Uterus (tissue), 4 donors: ENCODE data around the gene GTF2A2. TPM values are rescaled to one million over a fixed set of nuclear protein-coding genes. Genes with fewer than 3 reads are reported as not detected.
A peak's percentile ranks its signal among the peaks of the same experiment; 100 is the strongest.

Experiments used
- DNase-seq, 2 donors: peaks; one replicate each; pipeline ENCODE4 v3.0.0-alpha.2; 2019 to 2020
- H3K27ac ChIP-seq, 2 donors: fragments of 200-600 bp; sonication (generic); 1 replicate in 1 of 2; 2 replicates in 1 of 2; pipeline ENCODE4 v1.5.1; 2016 to 2018
- H3K27me3 ChIP-seq, 2 donors: fragments of 200-600 bp; sonication (generic); one replicate each; pipeline ENCODE4 v1.5.1; 2018 to 2019; ENCODE audit warnings: control low read depth in 1 of 2
- H3K36me3 ChIP-seq, 2 donors: fragments of 200-600 bp; sonication (generic); one replicate each; pipeline ENCODE4 v1.5.1; 2019; ENCODE audit warnings: control low read depth in 1 of 2
- H3K4me1 ChIP-seq, 2 donors: fragments of 200-600 bp; sonication (generic); one replicate each; pipeline ENCODE4 v1.5.1; 2018 to 2019; ENCODE audit warnings: control low read depth in 1 of 2
- H3K4me3 ChIP-seq, 2 donors: fragments of 200-600 bp; sonication (generic); 1 replicate in 1 of 2; 2 replicates in 1 of 2; pipeline ENCODE4 v1.5.1; 2018 to 2019; ENCODE audit warnings: mild to moderate bottlenecking in 1 of 2
- H3K9me3 ChIP-seq, 2 donors: fragments of 200-600 bp; sonication (generic); one replicate each; pipeline ENCODE4 v1.5.1; 2019; ENCODE audit warnings: control low read depth in 1 of 2
- CTCF ChIP-seq, 4 experiments: fragments of 200-600 bp in 2 of 4; fragments of 450-650 bp in 2 of 4; sonication (generic) in 2 of 4; IDR thresholded peaks; one replicate each; pipeline ENCODE4 v1.5.1; 2016 to 2019; ENCODE audit warnings: antibody characterized with exemption in 4 of 4, mild to moderate bottlenecking in 2 of 4, moderate library complexity in 1 of 4
- POLR2A ChIP-seq, 2 donors: fragments of 450-650 bp; IDR thresholded peaks; one replicate each; pipeline ENCODE4 v1.6.1; 2016; ENCODE audit warnings: antibody characterized with exemption in 2 of 2, mild to moderate bottlenecking in 1 of 2, moderate library complexity in 1 of 2
- intact Hi-C: fragments of 100-400 bp; cut with DNase I; formaldehyde crosslinking; loops from one replicate; pipeline ENCODE4 v1.15.1; 2023; ENCODE audit warnings: low total_unique reads
- total RNA-seq, 4 donors: library from RNA; depleted of rRNA in 3 of 4; stranded (reverse); fragments of >200 nt in 3 of 4; gene quantifications; one replicate each; pipeline versions ENCODE4 v1.1.0 to v1.2.4, GENCODE V29; 2014 to 2023
- donor health status: DM: yes; HTN: yes; CAD: no.

GTF2A2 gene
- total RNA-seq, 4 donors from 2014 or later: 15.9 to 78.9 (median 49.5) TPM

GRCh38 chr15:59696332-59696731, 39.0 kb upstream of the GTF2A2 start:
- H3K36me3 ChIP-seq: no peaks in the 10 kb centered on the region
- H3K9me3 ChIP-seq: no peaks in the 10 kb centered on the region
- no peak for TF ChIP-seq POLR2A (IDR thresholded peaks at IDR 0.05)
- no peak for TF ChIP-seq CTCF (IDR thresholded peaks at IDR 0.05)
- no peak for DNase-seq
- intact Hi-C loops: no loop called here
- no peaks in the 10 kb centered on the region for H3K27me3 ChIP-seq
- H3K4me3 ChIP-seq: no peak overlapping the region
- no peak overlapping the region for H3K27ac ChIP-seq
- H3K4me1 ChIP-seq: no peaks in the 10 kb centered on the region

GRCh38 chr15:59694779-59695178, 37.5 kb upstream of the GTF2A2 start:
- H3K27ac ChIP-seq: no peak overlapping the region
- no peaks in the 10 kb centered on the region for H3K4me1 ChIP-seq
- no peaks in the 10 kb centered on the region for H3K27me3 ChIP-seq
- no peaks in the 10 kb centered on the region for H3K36me3 ChIP-seq
- intact Hi-C loops: no loop called here
- H3K4me3 ChIP-seq: no peak overlapping the region
- TF ChIP-seq CTCF (IDR thresholded peaks at IDR 0.05) (no peak), POLR2A (IDR thresholded peaks at IDR 0.05) (no peak)
- H3K9me3 ChIP-seq: no peaks in the 10 kb centered on the region
- no peak for DNase-seq

GRCh38 chr15:59691194-59691805, 34.0 kb upstream of the GTF2A2 start:
- Histone ChIP-seq H3K36me3 (no peaks in the 10 kb centered on the region), H3K4me1 (peaks cover 0 to 8% of the 10 kb centered on the region in 2 donors), H3K27me3 (no peaks in the 10 kb centered on the region), H3K4me3 (no peak overlapping the region), H3K9me3 (no peaks in the 10 kb centered on the region), H3K27ac (peak overlapping the region in 1 of 2 donors; percentile 97)
- TF ChIP-seq POLR2A (IDR thresholded peaks at IDR 0.05): no peak
- TF ChIP-seq CTCF (IDR thresholded peaks at IDR 0.05): peak; percentile 50 to 63 (median 55)
- peak in 1 of 2 donors; percentile 45 for DNase-seq
- intact Hi-C loops: no loop called here

GRCh38 chr15:59689626-59690236, 32.4 kb upstream of the GTF2A2 start:
- Histone ChIP-seq H3K9me3 (no peaks in the 10 kb centered on the region), H3K36me3 (no peaks in the 10 kb centered on the region), H3K27me3 (no peaks in the 10 kb centered on the region), H3K27ac (peak overlapping the region; percentile 96 to 97), H3K4me3 (peak overlapping the region; percentile 88 to 99), H3K4me1 (peaks cover 0 to 9% of the 10 kb centered on the region in 2 donors)
- intact Hi-C loops: no loop called here
- TF ChIP-seq CTCF (IDR thresholded peaks at IDR 0.05) (no peak), POLR2A (IDR thresholded peaks at IDR 0.05) (no peak)
- peak; percentile 76 to 87 for DNase-seq

GRCh38 chr15:59688782-59689625, 31.7 kb upstream of the GTF2A2 start, which contains the start of gene BNIP2:
Gene BNIP2, minus strand, starts transcription at chr15:59689320. Its CDS starts 6,863 bp downstream, at chr15:59682457.
- intact Hi-C loops: no loop called here
- Histone ChIP-seq H3K4me3 (peak within 1 kb of the TSS; percentile 88 to 99), H3K27me3 (no peaks in the 10 kb centered on the region), H3K9me3 (no peaks in the 10 kb centered on the region), H3K36me3 (no peaks in the 10 kb centered on the region), H3K4me1 (peaks cover 0 to 9% of the 10 kb centered on the region in 2 donors), H3K27ac (peak within 1 kb of the TSS; percentile 96 to 97)
- DNase-seq: peak; percentile 99
- TF ChIP-seq CTCF (IDR thresholded peaks at IDR 0.05) (peak in 1 of 4 experiments; percentile 31), POLR2A (IDR thresholded peaks at IDR 0.05) (peak; percentile 73 to 92)
